ENCODE data around the gene ANO10. TPM values are rescaled to one million over a fixed set of nuclear protein-coding genes. Genes with fewer than 3 reads are reported as not detected.

Gene ANO10
- total RNA-seq, 1 experiment from 2014 or later = 26.8 TPM

- Mint-ChIP-seq H3K9me3 (ENCODE audit: low read depth, unreplicated experiment) (no peaks in the 10 kb centered on the region), H3K4me3 (ENCODE audit: low read depth, unreplicated experiment) (no peak overlapping the region), H3K36me3 (ENCODE audit: insufficient read depth, unreplicated experiment) (no peaks in the 10 kb centered on the region), H3K27ac (ENCODE audit: unreplicated experiment) (no peak overlapping the region), H3K27me3 (ENCODE audit: unreplicated experiment) (no peaks in the 10 kb centered on the region), H3K4me1 (ENCODE audit: low read depth, unreplicated experiment) (peaks cover 14% of the 10 kb centered on the region)
- no TSS peak for BruUV-seq (replicated peaks)
- intact Hi-C loops (cut with micrococcal nuclease; ENCODE audit: unreplicated experiment) = no loop called here
- CTCF ChIA-PET = no interaction called here
- TF ChIP-seq CTCF (IDR thresholded peaks at IDR 0.05; ENCODE audit: unreplicated experiment) = no peak
- no peak for DNase-seq
Observed at GRCh38 chr3:43512754-43513404, 108.9 kb downstream of the ANO10 start.

- H3K4me1 Mint-ChIP-seq (ENCODE audit: low read depth, unreplicated experiment) = no peaks in the 10 kb centered on the region
- intact Hi-C loops (cut with micrococcal nuclease; ENCODE audit: unreplicated experiment) = loop anchor here (10.0 kb wide), 1 partner anchor 212 kb away; no protein-coding TSS in a partner anchor
- H3K9me3 Mint-ChIP-seq (ENCODE audit: low read depth, unreplicated experiment) = no peaks in the 10 kb centered on the region
- no peak for TF ChIP-seq CTCF (IDR thresholded peaks at IDR 0.05; ENCODE audit: unreplicated experiment)
- H3K27ac Mint-ChIP-seq (ENCODE audit: unreplicated experiment) = no peak overlapping the region
- H3K36me3 Mint-ChIP-seq (ENCODE audit: insufficient read depth, unreplicated experiment) = no peaks in the 10 kb centered on the region
- no TSS peak for BruUV-seq (replicated peaks)
- no peak overlapping the region for H3K4me3 Mint-ChIP-seq (ENCODE audit: low read depth, unreplicated experiment)
- H3K27me3 Mint-ChIP-seq (ENCODE audit: unreplicated experiment) = no peaks in the 10 kb centered on the region
- DNase-seq = no peak
- CTCF ChIA-PET = no interaction called here
Observed at GRCh38 chr3:43506644-43507043, 115.2 kb downstream of the ANO10 start.

GRCh38 chr3:43505351-43505750, 116.5 kb downstream of the ANO10 start:
- TF ChIP-seq CTCF (IDR thresholded peaks at IDR 0.05; ENCODE audit: unreplicated experiment) = no peak
- no peak overlapping the region for H3K4me3 Mint-ChIP-seq (ENCODE audit: low read depth, unreplicated experiment)
- DNase-seq = no peak
- intact Hi-C loops (cut with micrococcal nuclease; ENCODE audit: unreplicated experiment) = loop anchor here (10.0 kb wide), 1 partner anchor 211 kb away; no protein-coding TSS in a partner anchor
- CTCF ChIA-PET = no interaction called here
- no peaks in the 10 kb centered on the region for H3K4me1 Mint-ChIP-seq (ENCODE audit: low read depth, unreplicated experiment)
- H3K27me3 Mint-ChIP-seq (ENCODE audit: unreplicated experiment) = no peaks in the 10 kb centered on the region
- H3K9me3 Mint-ChIP-seq (ENCODE audit: low read depth, unreplicated experiment) = no peaks in the 10 kb centered on the region
- no peak overlapping the region for H3K27ac Mint-ChIP-seq (ENCODE audit: unreplicated experiment)
- H3K36me3 Mint-ChIP-seq (ENCODE audit: insufficient read depth, unreplicated experiment) = no peaks in the 10 kb centered on the region
- no TSS peak for BruUV-seq (replicated peaks)

- intact Hi-C loops (cut with micrococcal nuclease; ENCODE audit: unreplicated experiment) = loop anchor here (1.0 to 10.0 kb wide), 3 partner anchors 208 to 542 kb away; no protein-coding TSS in a partner anchor
- no peak for TF ChIP-seq CTCF (IDR thresholded peaks at IDR 0.05; ENCODE audit: unreplicated experiment)
- no peaks in the 10 kb centered on the region for H3K9me3 Mint-ChIP-seq (ENCODE audit: low read depth, unreplicated experiment)
- BruUV-seq (replicated peaks) = no TSS peak
- H3K4me1 Mint-ChIP-seq (ENCODE audit: low read depth, unreplicated experiment) = no peaks in the 10 kb centered on the region
- H3K27ac Mint-ChIP-seq (ENCODE audit: unreplicated experiment) = no peak overlapping the region
- no peaks in the 10 kb centered on the region for H3K36me3 Mint-ChIP-seq (ENCODE audit: insufficient read depth, unreplicated experiment)
- H3K4me3 Mint-ChIP-seq (ENCODE audit: low read depth, unreplicated experiment) = no peak overlapping the region
- no peaks in the 10 kb centered on the region for H3K27me3 Mint-ChIP-seq (ENCODE audit: unreplicated experiment)
- DNase-seq = no peak
- CTCF ChIA-PET = interaction anchor here (0.5 to 2.0 kb wide), 8 partner anchors 32 to 541 kb away, joined by 3 to 12 read pairs (median 3); no protein-coding TSS in a partner anchor
Observed at GRCh38 chr3:43503067-43503728, 118.6 kb downstream of the ANO10 start.
